GM21526 (cell line): Measurements from ENCODE around the gene C7.
"Not testable (repeated sequence)": the region's sequence is repeated elsewhere in the genome, so short reads cannot be mapped to it uniquely, and the experiment has no call there.

ENCODE experiments used
- ATAC-seq: cut with Tn5 transposase; IDR thresholded peaks from one replicate; pipeline ENCODE4 v1.9.1; 2021; ENCODE audit warnings: moderate library complexity; ENCODE audit not compliant: unreplicated experiment, low FRiP score

Gene C7

GRCh38 chr5:40988746-40989510 lies 79.6 kb downstream of the C7 start:
- ATAC-seq: no peak

- ATAC-seq: no peak
Measured at GRCh38 chr5:40991168-40991980, 82.1 kb downstream of the C7 start.

- ATAC-seq: no peak
Measured at GRCh38 chr5:40991981-40992559, 82.8 kb downstream of the C7 start.

- no peak for ATAC-seq
Measured at GRCh38 chr5:40995801-40996586, 86.7 kb downstream of the C7 start.

- ATAC-seq: no peak
Measured at GRCh38 chr5:40999142-40999541, 89.8 kb downstream of the C7 start.

- no peak for ATAC-seq
Measured at GRCh38 chr5:40999966-41000365, 90.7 kb downstream of the C7 start.

GRCh38 chr5:41003670-41004376 lies 94.5 kb downstream of the C7 start:
- ATAC-seq: no peak

- no peak for ATAC-seq
Measured at GRCh38 chr5:41004931-41005330, 95.6 kb downstream of the C7 start.

- ATAC-seq: no peak
Measured at GRCh38 chr5:41009232-41009631, 99.9 kb downstream of the C7 start.

GRCh38 chr5:41010572-41010971 lies 101.3 kb downstream of the C7 start:
- no peak for ATAC-seq

- no peak for ATAC-seq
Measured at GRCh38 chr5:41012318-41012717, 103.0 kb downstream of the C7 start.

GRCh38 chr5:41022600-41022999 lies 113.3 kb downstream of the C7 start:
- ATAC-seq: not testable (repeated sequence)
